Dedifferentiated amniotic fluid mesenchymal stem cell (primary cell): ENCODE results near the gene PROX2.

Experiments used
- DNase-seq: peaks from one replicate; pipeline ENCODE4 v3.0.0-alpha.2; 2016; ENCODE audit errors: extremely low spot score

Gene PROX2, protein sequence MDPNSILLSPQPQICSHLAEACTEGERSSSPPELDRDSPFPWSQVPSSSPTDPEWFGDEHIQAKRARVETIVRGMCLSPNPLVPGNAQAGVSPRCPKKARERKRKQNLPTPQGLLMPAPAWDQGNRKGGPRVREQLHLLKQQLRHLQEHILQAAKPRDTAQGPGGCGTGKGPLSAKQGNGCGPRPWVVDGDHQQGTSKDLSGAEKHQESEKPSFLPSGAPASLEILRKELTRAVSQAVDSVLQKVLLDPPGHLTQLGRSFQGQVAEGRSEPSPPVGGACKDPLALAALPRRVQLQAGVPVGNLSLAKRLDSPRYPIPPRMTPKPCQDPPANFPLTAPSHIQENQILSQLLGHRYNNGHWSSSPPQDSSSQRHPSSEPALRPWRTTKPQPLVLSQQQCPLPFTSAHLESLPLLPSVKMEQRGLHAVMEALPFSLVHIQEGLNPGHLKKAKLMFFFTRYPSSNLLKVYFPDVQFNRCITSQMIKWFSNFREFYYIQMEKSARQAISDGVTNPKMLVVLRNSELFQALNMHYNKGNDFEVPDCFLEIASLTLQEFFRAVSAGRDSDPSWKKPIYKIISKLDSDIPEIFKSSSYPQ

DNA sequence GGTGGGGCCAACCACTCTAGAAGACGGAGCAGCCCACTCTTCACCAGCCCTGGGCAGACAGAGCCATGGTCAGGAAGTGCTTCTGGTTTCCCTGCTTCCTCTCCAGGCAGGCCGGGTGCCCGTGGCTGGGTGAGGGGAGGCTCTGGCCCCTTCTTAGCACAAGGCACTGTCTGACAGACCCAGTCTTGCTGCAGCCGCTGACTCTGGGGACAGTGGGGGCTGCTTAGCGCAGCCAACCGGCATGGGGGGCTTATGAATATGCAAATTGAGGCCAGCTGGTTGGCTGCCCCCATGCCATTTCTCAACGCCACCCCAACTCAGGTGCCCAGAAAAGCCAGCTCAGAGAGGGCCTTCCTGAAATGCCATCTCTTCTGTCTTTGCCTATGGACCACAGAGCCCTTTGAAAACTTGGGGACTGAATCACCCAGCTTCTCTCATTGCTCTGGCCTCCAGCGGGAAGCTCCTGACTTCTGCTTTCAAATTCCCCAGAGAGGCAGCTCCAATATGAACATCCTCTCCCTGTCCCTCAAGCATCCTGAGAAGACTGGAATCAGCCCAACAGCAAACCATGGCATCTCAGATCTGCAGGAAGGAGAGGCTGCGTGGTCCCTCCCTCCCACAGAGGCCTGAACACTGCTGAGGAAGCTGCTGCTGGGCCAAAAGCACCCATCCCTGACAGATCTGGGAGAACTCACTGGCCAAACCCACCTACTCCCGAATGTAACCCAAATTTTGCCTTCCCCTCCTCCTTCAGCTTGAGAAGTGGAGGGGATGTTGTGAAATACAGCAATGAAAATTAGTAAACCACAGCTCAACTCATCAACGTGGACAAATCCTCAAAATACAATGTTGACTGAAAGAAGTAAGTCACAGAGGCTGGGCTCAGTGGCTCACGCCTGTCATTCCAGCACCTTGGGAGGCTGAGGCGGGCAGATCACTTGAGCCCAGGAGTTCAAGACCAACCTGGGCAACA, at the start of gene PROX2:
PROX2 (minus strand) TSS at position 205 of the 973 bp plus-strand sequence. CDS start 12,311 bp downstream, outside the sequence.
- no peak for DNase-seq

DNA sequence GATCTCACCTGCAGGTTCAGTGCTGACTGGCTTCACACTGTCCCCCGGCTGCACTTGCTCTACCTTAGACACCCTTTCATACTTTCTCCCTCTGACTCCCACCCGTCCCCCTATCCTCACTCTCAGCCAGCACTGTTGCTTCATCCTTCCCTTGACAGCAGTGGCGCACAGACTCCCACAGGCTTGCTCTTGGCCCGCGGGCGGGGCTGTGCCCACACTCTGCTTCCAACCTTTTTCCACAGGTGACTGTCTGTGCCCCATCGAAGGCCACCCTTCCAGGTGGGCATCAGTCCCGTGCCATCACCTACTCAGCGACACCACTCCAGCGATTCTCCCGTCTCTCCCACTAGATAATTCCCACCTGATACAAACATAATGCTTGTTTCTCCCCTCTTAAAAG, 48.1 kb upstream of the PROX2 start:
- no peak for DNase-seq

DNA sequence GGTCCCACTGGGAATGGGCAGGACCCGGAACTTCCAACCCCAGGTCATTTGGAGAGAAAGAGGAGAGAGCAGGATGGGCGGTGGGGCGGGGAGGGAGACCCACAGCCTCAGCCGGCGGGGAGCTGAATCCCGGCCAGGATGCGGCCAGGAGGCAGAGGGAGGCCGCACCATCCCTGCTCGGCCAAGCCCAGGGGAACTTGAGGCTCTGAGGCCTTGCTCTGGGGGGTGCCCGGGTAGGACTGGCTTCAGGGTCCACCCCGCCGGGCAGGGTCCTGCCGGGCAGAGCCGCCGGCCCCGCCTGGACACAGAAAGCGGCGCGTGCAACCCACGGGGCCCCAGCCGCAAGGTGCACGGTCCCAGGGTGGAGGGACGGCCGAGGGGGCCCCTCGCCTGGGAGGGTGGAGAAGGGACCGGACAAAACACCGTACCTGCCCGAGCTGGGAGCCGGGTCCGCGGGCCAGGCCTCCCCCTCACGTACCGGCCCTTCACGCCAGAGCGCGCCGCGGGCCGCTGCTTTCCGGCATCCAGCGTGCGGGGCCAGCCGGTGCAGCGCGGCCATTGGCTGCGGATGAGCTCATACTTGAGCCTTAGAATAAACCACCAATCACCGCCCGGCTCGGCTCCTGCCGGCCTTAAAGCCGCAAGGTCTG, 46.9 kb upstream of the PROX2 start, which contains the start of gene RPS6KL1:
RPS6KL1 (minus strand) TSS at position 509 of the 650 bp plus-strand sequence. CDS start 1,719 bp downstream, outside the sequence.
- DNase-seq, result no peak

DNA sequence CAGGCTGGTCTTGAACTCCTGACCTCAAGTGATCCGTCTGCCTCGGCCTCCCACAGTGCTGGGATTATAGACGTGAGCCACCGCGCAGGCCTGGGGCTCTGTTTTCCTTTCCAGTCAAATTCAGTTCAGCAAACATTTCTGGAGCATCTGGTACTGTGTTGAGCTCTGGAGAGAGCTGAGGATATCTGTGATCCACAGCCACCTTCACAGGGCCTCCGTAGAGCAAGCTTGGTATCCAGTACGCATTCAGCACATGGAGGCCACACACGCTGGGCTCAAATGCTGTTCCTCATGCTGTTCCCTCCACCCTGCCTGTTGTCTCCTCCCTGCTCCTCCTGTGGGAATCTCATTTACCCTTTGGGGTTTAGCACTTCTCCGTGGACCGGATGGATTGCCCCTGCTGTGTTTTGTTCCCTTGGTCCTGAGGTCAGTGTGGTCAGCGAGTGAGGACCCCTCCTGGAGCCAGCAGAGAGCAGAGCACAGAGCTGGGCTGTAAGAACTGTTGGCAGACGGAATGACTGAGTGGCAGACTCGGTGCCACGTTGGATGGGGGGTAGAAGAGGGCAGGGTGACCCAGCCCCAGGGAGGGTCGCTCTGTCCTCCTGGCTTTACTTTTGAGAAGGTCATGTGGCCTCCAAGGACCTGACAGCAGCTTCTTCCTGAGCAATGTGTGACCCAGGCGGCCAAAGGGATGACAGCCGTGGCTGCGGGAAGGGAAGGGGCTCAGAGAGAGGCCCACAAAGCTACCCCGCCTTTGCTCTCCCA, 46.2 kb upstream of the PROX2 start:
- no peak for DNase-seq

DNA sequence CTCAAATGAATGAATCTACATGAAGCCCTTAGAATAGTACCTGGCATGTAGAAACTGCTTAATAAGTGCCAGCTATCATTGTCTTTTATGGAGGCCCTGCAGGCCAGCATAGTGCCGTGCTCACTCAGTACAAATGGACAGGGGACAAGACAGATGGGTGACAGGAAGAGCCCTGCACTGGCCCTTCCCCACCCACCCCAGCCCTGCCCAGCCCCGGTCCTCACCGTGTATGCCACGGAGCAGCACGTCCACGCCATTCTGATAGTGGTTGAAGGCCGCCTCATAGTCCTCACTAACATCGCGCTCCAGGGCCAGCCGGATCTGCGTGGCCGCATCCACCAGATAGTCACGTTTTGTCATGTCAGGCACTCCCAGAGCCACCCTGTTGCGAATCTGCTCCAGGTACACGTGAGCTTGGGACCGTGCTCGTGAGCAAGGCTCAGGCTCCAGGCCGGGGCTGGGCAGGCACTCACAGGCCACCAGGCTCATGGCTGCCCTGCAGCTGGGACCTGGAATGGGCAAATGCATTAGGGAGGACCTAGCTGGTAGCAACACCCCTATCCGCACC, 45.2 kb upstream of the PROX2 start:
- no peak for DNase-seq

DNA sequence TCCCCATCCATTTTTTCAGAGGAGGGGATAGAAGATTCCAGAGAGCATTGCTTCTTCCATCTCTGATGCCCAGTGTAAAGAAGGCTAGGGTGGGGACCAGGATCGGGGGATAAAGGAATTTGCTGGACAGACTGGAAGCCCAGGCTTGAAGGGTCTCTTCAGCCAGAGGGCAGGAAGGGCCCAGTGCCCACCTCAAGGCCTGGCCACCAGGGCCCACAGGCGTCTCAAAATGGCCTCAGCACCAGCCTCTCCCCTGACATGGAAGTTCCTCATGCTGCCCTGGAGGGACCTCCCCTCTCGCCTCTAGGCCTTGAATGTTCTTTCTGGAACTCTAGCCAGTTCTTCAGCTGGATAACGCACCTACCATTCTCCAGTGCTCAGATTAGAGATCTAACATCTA, 44.3 kb upstream of the PROX2 start:
- no peak for DNase-seq

DNA sequence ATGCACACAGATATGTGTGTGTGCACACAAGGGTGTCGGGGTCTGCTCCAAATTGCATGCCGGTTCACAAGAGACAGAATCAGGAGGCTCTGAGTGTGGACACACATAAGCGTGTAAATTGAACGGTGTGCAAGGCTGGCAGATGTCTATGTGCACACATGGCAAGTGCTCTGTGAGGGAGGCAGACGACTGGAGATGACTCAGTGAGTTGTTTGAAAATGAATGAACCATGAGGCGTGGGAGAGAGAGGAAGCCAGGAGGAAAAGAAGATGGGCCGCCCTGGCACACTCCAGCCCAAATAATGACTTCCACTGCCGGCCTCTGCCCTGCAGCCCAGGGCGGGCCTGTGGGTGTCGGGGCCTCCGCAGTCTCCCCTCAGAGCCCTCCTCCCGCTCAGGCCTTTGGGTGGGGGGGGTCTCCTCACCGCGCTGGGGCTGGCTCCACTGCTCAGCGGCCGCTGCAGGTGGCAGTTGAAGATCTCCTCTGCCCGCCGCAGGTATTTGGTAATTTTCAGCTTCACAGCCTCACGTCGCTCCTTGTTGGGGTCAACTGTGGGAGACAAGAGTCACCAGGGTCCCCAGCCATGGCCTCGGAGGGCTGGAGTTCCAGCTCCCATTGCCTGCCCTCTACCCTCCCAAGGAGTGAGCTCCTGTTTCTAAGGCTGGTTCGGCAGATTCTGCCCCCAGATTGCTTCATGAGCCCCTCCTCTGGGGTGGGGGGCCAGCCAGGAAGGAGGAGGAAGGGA, 43.6 kb upstream of the PROX2 start:
- DNase-seq, result no peak

DNA sequence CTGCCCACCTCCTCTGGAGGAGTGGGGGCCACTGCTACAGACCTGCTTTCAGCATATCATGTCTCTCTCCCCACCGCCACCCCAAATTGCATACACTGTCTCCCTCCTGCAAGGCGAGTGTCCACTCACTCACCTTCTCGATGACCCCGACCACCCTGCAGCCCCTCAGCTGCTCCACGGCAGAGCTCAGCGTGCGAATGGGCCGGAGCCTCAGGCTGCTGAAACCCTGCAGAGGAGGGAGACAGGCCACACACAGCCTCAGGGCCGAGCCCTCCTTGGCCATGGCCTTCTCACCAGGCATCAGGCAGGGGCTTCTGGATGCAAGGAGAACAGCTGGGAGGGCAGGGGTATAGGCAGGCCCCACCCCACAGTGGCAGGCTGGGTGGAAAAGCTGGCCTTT, 42.4 kb upstream of the PROX2 start:
- no peak for DNase-seq

DNA sequence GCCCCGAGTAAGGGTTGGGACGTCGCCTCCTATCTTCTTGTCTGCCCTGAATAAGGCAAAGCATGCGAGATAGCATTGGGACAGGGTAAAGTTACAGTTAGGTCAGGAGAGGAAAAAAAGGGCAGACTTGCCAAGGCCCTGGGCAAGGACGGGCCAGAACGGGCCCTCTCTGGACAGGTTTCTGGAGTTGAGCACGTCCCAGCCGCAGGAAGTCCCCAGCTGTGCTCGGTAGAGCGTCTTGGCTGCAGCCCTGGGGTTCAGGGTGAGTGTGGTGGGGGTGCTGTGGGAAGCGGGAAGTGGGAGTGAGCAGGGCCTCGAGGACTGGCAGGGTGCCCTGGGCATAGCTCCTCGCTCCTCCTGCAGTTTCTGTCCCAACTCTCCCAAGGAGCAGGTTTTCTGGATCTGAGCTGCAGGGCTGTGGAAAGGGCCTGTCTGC, 41.7 kb upstream of the PROX2 start:
- no peak for DNase-seq

DNA sequence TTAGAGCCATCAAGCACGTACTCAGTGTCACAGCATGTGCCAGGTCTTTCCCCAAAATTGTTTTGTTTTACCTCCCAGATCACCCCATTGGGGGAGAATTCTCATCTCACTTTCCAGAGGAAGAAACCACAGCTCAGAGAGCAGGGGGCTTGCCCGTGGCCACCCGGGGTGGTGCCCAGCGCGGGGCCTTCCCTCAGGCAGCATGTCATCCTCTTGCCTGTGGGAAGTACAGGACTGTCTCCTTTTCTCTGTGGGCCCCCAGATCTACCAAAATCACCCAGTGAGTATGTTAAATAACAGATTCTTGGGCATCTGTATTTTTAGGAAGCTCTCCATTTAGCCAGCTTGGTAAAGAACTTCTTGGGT, 41.2 kb upstream of the PROX2 start:
- no peak for DNase-seq

DNA sequence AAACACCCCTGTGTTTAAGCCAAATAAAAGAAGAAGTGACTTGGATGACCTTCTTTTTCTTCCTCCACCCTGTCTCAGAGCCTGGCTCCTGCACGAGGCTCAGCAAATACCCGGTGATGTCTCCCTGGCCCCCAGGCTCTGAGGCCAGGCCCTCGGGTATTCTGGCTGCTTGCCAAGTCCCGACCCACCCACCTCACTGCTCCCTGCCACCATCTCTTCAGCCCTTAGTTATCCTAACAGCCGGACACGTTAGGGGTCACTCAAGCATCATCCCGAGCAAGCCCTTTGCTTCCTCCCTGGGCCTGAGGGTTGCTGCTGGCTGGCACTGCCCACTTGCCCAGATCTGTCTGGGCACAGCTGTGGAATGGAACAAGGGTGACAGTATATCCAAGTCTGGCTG, 39.9 kb upstream of the PROX2 start:
- DNase-seq, result no peak

DNA sequence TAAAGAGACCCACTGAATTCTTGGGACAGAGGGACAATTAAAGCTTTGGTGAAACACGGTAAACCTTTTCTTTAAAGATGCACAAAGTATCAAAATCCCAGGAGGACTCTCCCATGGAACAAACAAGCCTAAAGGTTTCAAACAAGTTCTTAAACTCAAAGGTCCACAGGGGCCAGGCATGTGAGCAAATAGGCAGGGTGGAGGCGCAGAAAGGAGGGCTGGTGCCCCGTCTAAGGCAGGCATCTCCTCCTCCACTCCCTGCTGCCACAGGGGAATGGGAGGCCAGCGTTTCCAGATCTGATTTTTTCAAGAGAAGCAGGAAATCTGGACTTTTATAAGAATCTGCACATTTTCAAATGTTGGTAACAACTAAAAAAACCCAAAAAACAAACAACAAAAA, 39.5 kb upstream of the PROX2 start:
- DNase-seq, result no peak

DNA sequence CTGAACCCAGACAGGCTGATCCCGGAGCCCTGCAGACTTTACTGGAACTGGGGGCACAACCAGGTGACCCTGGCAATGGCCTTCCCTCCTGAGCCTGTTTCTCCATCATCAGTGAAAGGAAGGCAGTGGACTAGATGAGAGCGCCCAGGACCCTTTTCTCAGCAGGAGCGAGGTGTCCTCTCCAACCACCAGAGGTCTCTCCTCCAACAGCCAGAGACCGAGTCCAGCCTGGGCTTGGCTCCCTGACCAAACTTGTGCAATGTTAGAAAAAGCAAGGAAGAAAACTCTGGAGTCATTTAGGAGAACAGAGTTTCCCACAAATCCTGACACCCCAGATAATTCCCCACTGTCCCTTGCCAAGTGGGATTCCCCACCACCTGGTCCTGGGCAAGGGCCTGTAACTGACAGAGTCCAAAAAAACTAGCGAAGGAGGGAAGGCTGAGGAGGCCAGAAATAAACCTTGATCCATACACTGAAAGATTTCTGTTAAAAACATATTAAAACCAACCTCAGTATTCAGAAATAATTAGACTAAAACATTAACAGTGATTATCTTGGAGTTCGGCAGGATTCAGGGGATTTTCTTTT, 38.1 kb upstream of the PROX2 start:
- DNase-seq, result peak; percentile 86

DNA sequence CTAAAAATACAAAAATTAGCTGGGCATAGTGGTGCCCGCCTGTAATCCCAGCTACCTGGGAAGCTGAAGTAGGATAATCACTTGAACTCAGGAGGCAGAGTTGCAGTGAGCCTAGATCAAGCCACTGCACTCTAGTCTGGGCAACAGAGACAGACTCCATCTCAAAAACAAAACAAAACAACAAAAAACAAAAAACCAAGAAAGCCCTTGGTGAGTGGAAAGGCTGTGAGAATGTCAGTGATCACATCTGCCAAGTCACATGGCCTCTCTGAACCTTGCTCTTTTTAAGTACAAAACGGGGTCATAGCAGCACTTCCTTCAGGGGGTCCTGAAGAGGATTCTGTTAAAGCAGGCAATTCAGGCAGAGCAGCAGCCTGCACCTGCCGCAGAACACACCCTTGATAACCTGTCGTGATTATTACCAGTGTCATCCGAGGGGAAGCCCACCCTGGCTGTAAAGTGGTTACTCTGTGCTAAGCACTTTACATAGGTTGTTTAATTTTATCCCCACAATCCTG, 37.5 kb upstream of the PROX2 start:
- DNase-seq, result no peak

DNA sequence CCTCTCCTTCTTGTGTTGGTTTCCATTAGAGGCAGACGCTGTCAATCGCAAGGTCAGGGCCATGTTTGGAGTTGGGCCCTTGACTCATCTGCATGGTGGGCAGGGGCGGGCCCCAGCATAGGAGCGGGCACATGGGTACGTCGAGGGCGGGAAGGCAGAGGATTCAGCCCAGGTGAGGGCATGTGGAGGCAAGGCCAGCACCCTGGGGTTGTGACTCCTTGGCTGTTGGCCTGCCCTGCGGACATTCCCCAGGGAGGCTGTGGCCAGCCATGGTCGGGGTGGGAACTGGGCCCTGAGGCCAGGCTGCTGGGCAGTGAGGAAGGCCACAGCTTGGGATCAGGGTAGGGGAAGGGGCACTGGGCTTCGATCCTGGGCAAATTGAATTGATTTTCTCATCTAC, 36.9 kb upstream of the PROX2 start:
- no peak for DNase-seq

DNA sequence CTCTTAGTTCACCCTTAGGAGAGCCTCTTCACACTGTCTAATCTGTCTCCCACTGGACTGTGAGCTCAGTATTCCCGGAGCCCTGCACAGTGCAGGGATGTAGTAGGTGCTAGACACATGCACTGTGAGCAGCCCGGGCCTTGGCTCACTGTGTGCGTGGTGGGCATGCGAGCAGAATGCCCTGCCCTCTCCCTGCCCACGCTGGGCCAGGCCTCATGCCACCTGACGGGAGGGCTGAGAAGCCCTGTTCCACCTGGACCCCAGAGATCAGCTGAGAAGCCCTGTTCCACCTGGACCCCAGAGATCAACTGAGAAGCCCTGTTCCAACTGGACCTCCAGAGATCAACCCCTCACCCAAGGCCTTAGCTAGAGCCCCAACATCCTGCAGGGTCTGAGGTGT, 36.2 kb upstream of the PROX2 start:
- no peak for DNase-seq

DNA sequence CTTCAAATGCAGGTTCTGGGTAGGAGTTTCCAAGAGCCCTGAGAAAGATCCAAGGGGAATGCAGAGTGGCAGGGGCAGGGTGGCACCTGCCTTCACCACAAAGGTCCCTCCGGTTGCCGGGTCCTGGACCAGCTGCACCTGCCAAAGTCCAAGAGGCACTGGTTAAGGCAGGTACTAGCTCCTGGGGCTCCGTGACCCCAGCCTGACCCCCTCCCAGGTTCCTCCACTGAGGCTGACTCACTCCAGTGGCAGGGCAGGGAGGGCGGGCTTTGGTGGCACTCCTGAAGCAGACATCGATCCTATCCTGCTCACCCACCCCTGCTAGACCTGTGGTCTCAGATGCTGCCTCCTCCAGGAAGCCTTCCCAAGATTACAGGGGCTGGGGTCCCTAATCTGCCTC, 35.8 kb upstream of the PROX2 start:
- DNase-seq, result no peak

DNA sequence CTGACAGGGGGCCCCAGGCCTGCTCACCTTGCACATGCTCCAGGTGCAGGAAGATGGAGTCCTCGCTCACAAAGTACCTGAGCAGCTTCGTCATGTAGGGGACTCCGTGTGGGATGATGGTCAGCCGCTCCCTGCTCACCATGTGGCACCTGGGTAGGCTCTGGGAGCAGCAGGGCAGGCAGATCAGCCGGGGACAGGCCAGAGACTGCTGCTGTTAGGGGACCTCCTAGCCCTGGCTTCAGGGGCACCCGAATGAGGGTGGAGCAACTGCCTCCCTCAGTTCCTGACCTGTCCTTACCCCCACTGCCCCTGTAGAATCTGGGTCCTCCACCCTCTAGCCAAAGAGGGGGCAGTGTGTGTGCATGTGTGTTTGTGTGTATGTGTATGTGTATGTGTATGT, 35.3 kb upstream of the PROX2 start:
- DNase-seq, result no peak

DNA sequence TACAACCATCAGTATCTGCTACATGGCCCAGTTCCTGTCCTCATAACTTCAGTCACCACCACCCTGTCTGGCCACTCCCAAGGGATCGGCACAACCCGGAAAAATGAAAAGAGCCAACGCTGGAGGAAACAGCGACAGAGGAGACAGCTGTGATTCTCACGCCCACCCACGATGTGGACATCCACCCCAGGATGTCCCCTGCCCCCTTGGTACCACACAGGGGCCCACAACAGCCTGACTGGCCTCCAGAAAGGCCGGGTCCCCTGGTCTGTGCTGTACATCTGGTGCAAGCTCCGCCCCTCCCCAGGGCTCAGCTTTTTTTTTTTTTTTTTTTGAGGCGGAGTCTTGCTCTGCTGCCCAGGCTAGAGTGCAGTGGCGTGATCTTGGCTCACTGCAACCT, 34.6 kb upstream of the PROX2 start:
- DNase-seq, result no peak
